ENCODE results near the gene RAVER2. TPM values are rescaled to one million over a fixed set of nuclear protein-coding genes. Genes with fewer than 3 reads are reported as not detected.
"Not testable (repeated sequence)": the region's sequence is repeated elsewhere in the genome, so short reads cannot be mapped to it uniquely, and the experiment has no call there.

The RAVER2 gene
- total RNA-seq, 1 experiment from 2014 or later = 12.9 TPM

DNA sequence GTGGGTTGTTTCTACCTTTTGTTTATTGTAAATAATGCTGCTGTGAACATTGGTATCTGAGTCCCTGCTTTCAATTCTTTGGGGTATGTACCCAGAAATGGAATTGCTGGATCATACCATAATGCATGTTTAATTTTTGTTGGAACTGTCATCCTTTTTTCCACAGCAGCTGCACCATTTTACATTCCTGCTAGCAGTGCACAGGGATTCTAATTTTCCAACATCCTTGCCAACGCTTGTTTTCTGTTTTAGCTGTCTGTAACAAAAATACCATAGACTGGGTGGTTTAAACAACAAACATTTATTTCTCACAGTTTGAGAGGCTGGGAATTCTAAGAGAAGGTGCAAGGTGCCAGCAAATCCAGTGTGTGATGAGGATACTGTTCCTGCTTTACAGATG is 65.1 kb downstream of the RAVER2 start:
- DNase-seq = no peak
- Mint-ChIP-seq H3K4me1 (ENCODE audit: low read depth, unreplicated experiment) (no peaks in the 10 kb centered on the region), H3K27me3 (ENCODE audit: insufficient read depth, unreplicated experiment) (no peaks in the 10 kb centered on the region), H3K27ac (ENCODE audit: unreplicated experiment) (no peak overlapping the region), H3K4me3 (ENCODE audit: unreplicated experiment) (no peak overlapping the region), H3K9me3 (ENCODE audit: unreplicated experiment) (no peaks in the 10 kb centered on the region), H3K36me3 (ENCODE audit: insufficient read depth, unreplicated experiment) (no peaks in the 10 kb centered on the region)
- TF ChIP-seq CTCF (IDR thresholded peaks at IDR 0.05; ENCODE audit: insufficient read depth in 1 of 2, low read depth in 1 of 2, low read length in 1 of 2, severe bottlenecking in 1 of 2, unreplicated experiment in 1 of 2) = no peak
- BruUV-seq (replicated peaks) = no TSS peak
- intact Hi-C loops (cut with micrococcal nuclease; ENCODE audit: unreplicated experiment) = no loop called here
- no peaks in the 10 kb centered on the region for H3K36me3 ChIP-seq (ENCODE audit: control insufficient read depth, insufficient read depth, low read length)
- H3K27me3 ChIP-seq (replicated peaks; ENCODE audit: control insufficient read depth, insufficient read depth, low read length) = no peaks in the 10 kb centered on the region
- ChIA-PET CTCF (no interaction called here), POLR2A (no interaction called here)
- no peaks in the 10 kb centered on the region for H3K9me3 ChIP-seq
- no peaks in the 10 kb centered on the region for H3K4me1 ChIP-seq
- no peak overlapping the region for H3K4me3 ChIP-seq (ENCODE audit: low read depth, low read length)

GRCh38 chr1:64811131-64811530 is 66.3 kb downstream of the RAVER2 start:
- no peak for DNase-seq
- Histone ChIP-seq H3K9me3 (no peaks in the 10 kb centered on the region), H3K36me3 (ENCODE audit: control insufficient read depth, insufficient read depth, low read length) (no peaks in the 10 kb centered on the region), H3K4me3 (ENCODE audit: low read depth, low read length) (no peak overlapping the region), H3K4me1 (no peaks in the 10 kb centered on the region), H3K27me3 (replicated peaks; ENCODE audit: control insufficient read depth, insufficient read depth, low read length) (no peaks in the 10 kb centered on the region)
- Mint-ChIP-seq H3K4me3 (ENCODE audit: unreplicated experiment) (no peak overlapping the region), H3K27ac (ENCODE audit: unreplicated experiment) (no peak overlapping the region), H3K36me3 (ENCODE audit: insufficient read depth, unreplicated experiment) (no peaks in the 10 kb centered on the region), H3K27me3 (ENCODE audit: insufficient read depth, unreplicated experiment) (no peaks in the 10 kb centered on the region), H3K9me3 (ENCODE audit: unreplicated experiment) (no peaks in the 10 kb centered on the region), H3K4me1 (ENCODE audit: low read depth, unreplicated experiment) (no peaks in the 10 kb centered on the region)
- ChIA-PET POLR2A (no interaction called here), CTCF (no interaction called here)
- intact Hi-C loops (cut with micrococcal nuclease; ENCODE audit: unreplicated experiment) = no loop called here
- no peak for TF ChIP-seq CTCF (IDR thresholded peaks at IDR 0.05; ENCODE audit: insufficient read depth in 1 of 2, low read depth in 1 of 2, low read length in 1 of 2, severe bottlenecking in 1 of 2, unreplicated experiment in 1 of 2)
- no TSS peak for BruUV-seq (replicated peaks)

GRCh38 chr1:64814427-64814826 is 69.6 kb downstream of the RAVER2 start:
- intact Hi-C loops (cut with micrococcal nuclease; ENCODE audit: unreplicated experiment) = no loop called here
- Mint-ChIP-seq H3K36me3 (ENCODE audit: insufficient read depth, unreplicated experiment) (no peaks in the 10 kb centered on the region), H3K9me3 (ENCODE audit: unreplicated experiment) (no peaks in the 10 kb centered on the region), H3K27me3 (ENCODE audit: insufficient read depth, unreplicated experiment) (no peaks in the 10 kb centered on the region), H3K4me1 (ENCODE audit: low read depth, unreplicated experiment) (no peaks in the 10 kb centered on the region), H3K27ac (ENCODE audit: unreplicated experiment) (no peak overlapping the region), H3K4me3 (ENCODE audit: unreplicated experiment) (no peak overlapping the region)
- no peaks in the 10 kb centered on the region for H3K27me3 ChIP-seq (replicated peaks; ENCODE audit: control insufficient read depth, insufficient read depth, low read length)
- BruUV-seq (replicated peaks) = no TSS peak
- no peak overlapping the region for H3K4me3 ChIP-seq (ENCODE audit: low read depth, low read length)
- no peaks in the 10 kb centered on the region for H3K36me3 ChIP-seq (ENCODE audit: control insufficient read depth, insufficient read depth, low read length)
- CTCF ChIA-PET = no interaction called here
- no peaks in the 10 kb centered on the region for H3K9me3 ChIP-seq
- no peak for DNase-seq
- H3K4me1 ChIP-seq = no peaks in the 10 kb centered on the region
- no peak for TF ChIP-seq CTCF (IDR thresholded peaks at IDR 0.05; ENCODE audit: insufficient read depth in 1 of 2, low read depth in 1 of 2, low read length in 1 of 2, severe bottlenecking in 1 of 2, unreplicated experiment in 1 of 2)
- POLR2A ChIA-PET = no interaction called here

DNA sequence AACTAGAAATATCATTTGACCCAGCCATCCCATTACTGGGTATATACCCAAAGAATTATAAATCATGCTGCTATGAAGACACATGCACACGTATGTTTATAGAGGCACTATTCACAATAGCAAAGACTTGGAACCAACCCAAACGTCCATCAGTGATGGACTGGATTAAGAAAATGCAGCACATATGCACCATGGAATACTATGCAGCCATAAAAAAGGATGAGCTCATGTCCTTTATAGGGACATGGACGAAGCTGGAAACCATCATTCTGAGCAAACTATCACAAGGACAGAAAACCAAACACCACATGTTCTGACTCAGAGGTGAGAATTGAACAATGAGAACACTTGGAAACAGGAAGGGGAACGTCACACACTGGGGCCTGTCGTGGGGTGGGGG is 72.5 kb downstream of the RAVER2 start:
- intact Hi-C loops (cut with micrococcal nuclease; ENCODE audit: unreplicated experiment); H3K4me3 Mint-ChIP-seq (ENCODE audit: unreplicated experiment); CTCF ChIA-PET; H3K27me3 Mint-ChIP-seq (ENCODE audit: insufficient read depth, unreplicated experiment); H3K4me3 ChIP-seq (ENCODE audit: low read depth, low read length); H3K36me3 ChIP-seq (ENCODE audit: control insufficient read depth, insufficient read depth, low read length); H3K27ac Mint-ChIP-seq (ENCODE audit: unreplicated experiment); H3K36me3 Mint-ChIP-seq (ENCODE audit: insufficient read depth, unreplicated experiment); H3K4me1 ChIP-seq; BruUV-seq (replicated peaks); POLR2A ChIA-PET; H3K4me1 Mint-ChIP-seq (ENCODE audit: low read depth, unreplicated experiment); H3K27me3 ChIP-seq (replicated peaks; ENCODE audit: control insufficient read depth, insufficient read depth, low read length); H3K9me3 Mint-ChIP-seq (ENCODE audit: unreplicated experiment); DNase-seq; H3K9me3 ChIP-seq: not testable (repeated sequence)

- H3K4me3 Mint-ChIP-seq (ENCODE audit: unreplicated experiment); DNase-seq; H3K27ac Mint-ChIP-seq (ENCODE audit: unreplicated experiment); H3K4me1 ChIP-seq; POLR2A ChIA-PET; H3K4me1 Mint-ChIP-seq (ENCODE audit: low read depth, unreplicated experiment); H3K4me3 ChIP-seq (ENCODE audit: low read depth, low read length); H3K36me3 Mint-ChIP-seq (ENCODE audit: insufficient read depth, unreplicated experiment); H3K9me3 Mint-ChIP-seq (ENCODE audit: unreplicated experiment); H3K27me3 ChIP-seq (replicated peaks; ENCODE audit: control insufficient read depth, insufficient read depth, low read length); H3K9me3 ChIP-seq; BruUV-seq (replicated peaks); H3K27me3 Mint-ChIP-seq (ENCODE audit: insufficient read depth, unreplicated experiment); H3K36me3 ChIP-seq (ENCODE audit: control insufficient read depth, insufficient read depth, low read length): not testable (repeated sequence)
- intact Hi-C loops (cut with micrococcal nuclease; ENCODE audit: unreplicated experiment) = loop anchor here (5.0 to 10.0 kb wide), 2 partner anchors 276 to 318 kb away; no protein-coding TSS in a partner anchor
- CTCF ChIA-PET = interaction anchor here (0.6 kb wide), 1 partner anchor 263 kb away, joined by 3 read pairs; no protein-coding TSS in a partner anchor
These were observed 75.7 kb downstream of the RAVER2 start for GRCh38 chr1:64820572-64820971.
